Right kidney (tissue), 1 donor: Measurements from ENCODE around the gene KAT6B.

Experiments
- DNase-seq: peaks from one replicate; pipeline ENCODE4 v3.0.0-alpha.2; 2016

Gene KAT6B

GRCh38 chr10:75015442-75015841, 189.0 kb downstream of the KAT6B start:
- no peak for DNase-seq

GRCh38 chr10:75016325-75016724, 189.9 kb downstream of the KAT6B start:
- DNase-seq, result no peak

GRCh38 chr10:75018251-75018650, 191.9 kb downstream of the KAT6B start:
- no peak for DNase-seq

- no peak for DNase-seq
Measured at GRCh38 chr10:75018686-75019307, 192.4 kb downstream of the KAT6B start.

GRCh38 chr10:75019370-75019769, 193.0 kb downstream of the KAT6B start:
- no peak for DNase-seq

- no peak for DNase-seq
Measured at GRCh38 chr10:75020168-75020567, 193.8 kb downstream of the KAT6B start.

GRCh38 chr10:75021379-75022249, 195.2 kb downstream of the KAT6B start:
- no peak for DNase-seq

GRCh38 chr10:75023074-75023473, 196.7 kb downstream of the KAT6B start:
- no peak for DNase-seq

GRCh38 chr10:75024971-75025523, 198.6 kb downstream of the KAT6B start:
- DNase-seq, result no peak

GRCh38 chr10:75028049-75028448, 201.6 kb downstream of the KAT6B start:
- DNase-seq, result no peak

GRCh38 chr10:75028748-75029147, 202.3 kb downstream of the KAT6B start:
- DNase-seq, result no peak

- DNase-seq, result no peak
Measured at GRCh38 chr10:75029420-75029819, 203.0 kb downstream of the KAT6B start.

GRCh38 chr10:75029857-75030256, 203.5 kb downstream of the KAT6B start:
- DNase-seq, result peak; percentile 41

- no peak for DNase-seq
Measured at GRCh38 chr10:75030371-75030770, 204.0 kb downstream of the KAT6B start.

- DNase-seq, result no peak
Measured at GRCh38 chr10:75032119-75032518, 205.7 kb downstream of the KAT6B start.

GRCh38 chr10:75032813-75033212, 206.4 kb downstream of the KAT6B start:
- no peak for DNase-seq

GRCh38 chr10:75033399-75034130, 207.2 kb downstream of the KAT6B start:
- DNase-seq, result no peak

GRCh38 chr10:75034131-75034512, 207.7 kb downstream of the KAT6B start:
- no peak for DNase-seq

- no peak for DNase-seq
Measured at GRCh38 chr10:75034714-75035258, 208.4 kb downstream of the KAT6B start.

GRCh38 chr10:75035975-75036708, 209.7 kb downstream of the KAT6B start:
- DNase-seq, result no peak

GRCh38 chr10:75037171-75038153, 211.1 kb downstream of the KAT6B start:
- DNase-seq, result no peak
